ENCODE measurements around the gene MCF2L.
"Not testable (repeated sequence)": the region's sequence is repeated elsewhere in the genome, so short reads cannot be mapped to it uniquely, and the experiment has no call there.

Gene MCF2L

DNA sequence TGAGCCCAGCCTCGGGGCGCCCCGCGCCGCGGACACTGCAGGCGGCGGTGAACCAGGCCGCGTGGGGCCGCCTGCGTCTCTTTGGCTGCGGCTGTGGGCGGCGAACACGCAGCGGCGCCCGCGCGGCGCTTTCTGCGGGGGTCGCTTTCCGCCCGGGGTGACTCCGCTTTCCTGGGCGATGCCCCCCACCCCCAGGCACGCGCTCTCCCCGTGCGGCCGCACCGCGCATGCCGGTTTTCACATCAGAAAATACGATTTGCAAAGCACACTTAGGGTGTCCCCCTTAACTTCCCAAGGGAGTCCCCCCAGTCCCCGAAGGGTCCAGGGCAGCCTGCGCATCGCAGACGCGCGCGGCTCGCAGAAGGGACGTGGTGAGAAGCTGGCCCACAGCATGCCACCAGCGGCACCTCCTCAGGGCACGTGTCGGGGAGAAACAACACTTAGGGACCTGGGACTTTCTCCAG is 141.9 kb downstream of the MCF2L start:
- H3K4me2 ChIP-seq (ENCODE audit: low read length) = no peak overlapping the region
- H3K4me3 ChIP-seq (ENCODE audit: low read length) = no peak overlapping the region
- H3K9me3 ChIP-seq (ENCODE audit: insufficient read depth, low read length) = no peaks in the 10 kb centered on the region
- H3K79me2 ChIP-seq (ENCODE audit: low read length) = no peaks in the 10 kb centered on the region
- no peaks in the 10 kb centered on the region for H3K36me3 ChIP-seq (replicated peaks; ENCODE audit: low read depth, low read length)
- H4K20me1 ChIP-seq (ENCODE audit: insufficient read depth, low read length) = no peaks in the 10 kb centered on the region
- no peak overlapping the region for H2AFZ ChIP-seq (ENCODE audit: low read depth, low read length)
- no peak overlapping the region for H3K9ac ChIP-seq (ENCODE audit: low read length)
- 0 out of 2 replicates have a peak, but pooled peaks cover 4% of the 10 kb centered on the region for H3K27me3 ChIP-seq (ENCODE audit: low read depth, low read length)
- H3K4me1 ChIP-seq (ENCODE audit: low read length) = no peaks in the 10 kb centered on the region
- H3K27ac ChIP-seq (ENCODE audit: low read length) = no peak overlapping the region
- no peak for TF ChIP-seq CTCF (IDR thresholded peaks at IDR 0.05; ENCODE audit: low read depth, low read length)
- TF ChIP-seq EZH2phosphoT487 (IDR thresholded peaks at IDR 0.05; ENCODE audit: low read depth) = no peak

GRCh38 chr13:113111821-113112220 is 142.8 kb downstream of the MCF2L start:
- not testable (repeated sequence) for H3K27me3 ChIP-seq (ENCODE audit: low read depth, low read length); H3K4me1 ChIP-seq (ENCODE audit: low read length); H2AFZ ChIP-seq (ENCODE audit: low read depth, low read length); H3K27ac ChIP-seq (ENCODE audit: low read length); H3K79me2 ChIP-seq (ENCODE audit: low read length); H4K20me1 ChIP-seq (ENCODE audit: insufficient read depth, low read length); H3K9ac ChIP-seq (ENCODE audit: low read length); H3K9me3 ChIP-seq (ENCODE audit: insufficient read depth, low read length); H3K36me3 ChIP-seq (replicated peaks; ENCODE audit: low read depth, low read length); H3K4me2 ChIP-seq (ENCODE audit: low read length); H3K4me3 ChIP-seq (ENCODE audit: low read length)

- not testable (repeated sequence) for H3K79me2 ChIP-seq (ENCODE audit: low read length); H3K9me3 ChIP-seq (ENCODE audit: insufficient read depth, low read length); H3K4me1 ChIP-seq (ENCODE audit: low read length); H3K4me3 ChIP-seq (ENCODE audit: low read length); H3K36me3 ChIP-seq (replicated peaks; ENCODE audit: low read depth, low read length); H3K9ac ChIP-seq (ENCODE audit: low read length); H3K27me3 ChIP-seq (ENCODE audit: low read depth, low read length); H4K20me1 ChIP-seq (ENCODE audit: insufficient read depth, low read length); H2AFZ ChIP-seq (ENCODE audit: low read depth, low read length); H3K4me2 ChIP-seq (ENCODE audit: low read length); H3K27ac ChIP-seq (ENCODE audit: low read length)
These were observed 143.5 kb downstream of the MCF2L start for GRCh38 chr13:113112475-113112874.

DNA sequence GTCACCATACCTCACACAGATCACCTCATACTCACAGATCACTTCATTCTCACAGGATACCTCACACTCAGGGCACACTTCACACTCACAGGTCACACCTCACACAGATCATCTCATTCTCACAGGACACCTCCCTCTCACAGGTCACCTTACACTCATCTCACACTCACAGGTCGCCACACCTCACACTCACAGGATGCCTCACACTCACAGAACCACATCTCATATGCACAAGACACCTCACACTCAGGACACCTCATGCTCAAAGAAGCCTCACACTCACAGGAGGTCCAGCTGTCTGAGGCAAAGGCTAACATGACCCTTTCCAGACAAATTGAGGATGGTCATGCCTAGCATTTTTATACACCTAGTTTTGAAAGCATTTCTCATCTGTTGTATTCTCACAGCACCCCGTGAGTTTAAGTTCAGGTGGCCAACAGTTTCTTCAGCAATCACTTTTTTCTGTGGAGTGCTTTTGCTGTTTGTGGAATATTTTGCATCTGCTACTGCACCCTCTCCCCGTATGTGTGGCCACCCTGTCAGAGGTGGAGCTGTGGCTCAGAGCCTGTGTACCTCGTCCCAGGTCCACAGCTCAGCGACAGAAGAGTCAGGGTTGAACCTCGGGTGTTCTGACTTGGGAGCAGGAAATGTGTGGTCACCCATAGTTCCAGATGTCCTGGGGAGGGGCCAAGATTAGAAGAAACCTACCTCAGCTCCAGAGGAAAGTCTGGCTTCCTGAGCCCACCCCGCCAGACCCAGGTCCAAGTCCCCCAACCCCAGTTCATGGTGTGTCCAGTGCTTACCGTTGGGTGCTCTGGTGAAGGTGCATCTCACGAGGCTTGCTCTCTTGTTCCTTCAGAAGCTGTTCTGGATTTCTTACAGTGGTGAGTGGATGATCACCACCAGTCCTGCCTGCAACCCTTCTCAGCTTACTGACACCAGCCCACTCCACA is 144.2 kb downstream of the MCF2L start:
- H3K4me1 ChIP-seq (ENCODE audit: low read length) = no peaks in the 10 kb centered on the region
- no peaks in the 10 kb centered on the region for H3K9me3 ChIP-seq (ENCODE audit: insufficient read depth, low read length)
- no peaks in the 10 kb centered on the region for H3K79me2 ChIP-seq (ENCODE audit: low read length)
- no peak overlapping the region for H3K4me3 ChIP-seq (ENCODE audit: low read length)
- H3K4me2 ChIP-seq (ENCODE audit: low read length) = no peak overlapping the region
- H4K20me1 ChIP-seq (ENCODE audit: insufficient read depth, low read length) = no peaks in the 10 kb centered on the region
- H3K36me3 ChIP-seq (replicated peaks; ENCODE audit: low read depth, low read length) = no peaks in the 10 kb centered on the region
- no peak overlapping the region for H2AFZ ChIP-seq (ENCODE audit: low read depth, low read length)
- no peak overlapping the region for H3K9ac ChIP-seq (ENCODE audit: low read length)
- TF ChIP-seq CTCF (IDR thresholded peaks at IDR 0.05; ENCODE audit: low read depth, low read length) = no peak
- no peak for TF ChIP-seq EZH2phosphoT487 (IDR thresholded peaks at IDR 0.05; ENCODE audit: low read depth)
- H3K27me3 ChIP-seq (ENCODE audit: low read depth, low read length) = 0 out of 2 replicates have a peak, but pooled peaks cover 4% of the 10 kb centered on the region
- H3K27ac ChIP-seq (ENCODE audit: low read length) = no peak overlapping the region

DNA sequence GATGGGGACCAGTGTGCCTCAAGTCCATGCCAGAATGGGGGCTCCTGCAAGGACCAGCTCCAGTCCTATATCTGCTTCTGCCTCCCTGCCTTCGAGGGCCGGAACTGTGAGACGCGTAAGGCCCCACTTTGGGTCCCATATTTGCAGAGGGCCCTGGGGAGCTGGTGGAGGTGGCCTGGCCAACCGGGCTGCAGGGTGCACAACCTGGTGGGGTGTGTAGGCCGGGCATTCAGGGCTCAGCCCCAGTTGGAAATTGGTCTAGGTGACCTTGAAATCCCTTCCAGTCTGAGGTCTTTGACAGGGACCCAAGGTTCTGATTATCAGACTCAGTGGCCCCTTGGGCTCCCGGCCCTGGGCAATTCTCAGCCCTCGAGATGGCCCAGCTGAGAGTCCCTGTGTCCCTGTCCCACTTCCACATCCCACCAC is 144.8 kb downstream of the MCF2L start:
- H3K79me2 ChIP-seq (ENCODE audit: low read length) = no peaks in the 10 kb centered on the region
- H3K4me2 ChIP-seq (ENCODE audit: low read length) = no peak overlapping the region
- no peaks in the 10 kb centered on the region for H3K9me3 ChIP-seq (ENCODE audit: insufficient read depth, low read length)
- no peak overlapping the region for H3K27ac ChIP-seq (ENCODE audit: low read length)
- no peak overlapping the region for H2AFZ ChIP-seq (ENCODE audit: low read depth, low read length)
- H3K36me3 ChIP-seq (replicated peaks; ENCODE audit: low read depth, low read length) = no peaks in the 10 kb centered on the region
- H3K4me3 ChIP-seq (ENCODE audit: low read length) = no peak overlapping the region
- no peaks in the 10 kb centered on the region for H4K20me1 ChIP-seq (ENCODE audit: insufficient read depth, low read length)
- TF ChIP-seq EZH2phosphoT487 (IDR thresholded peaks at IDR 0.05; ENCODE audit: low read depth) = no peak
- TF ChIP-seq CTCF (IDR thresholded peaks at IDR 0.05; ENCODE audit: low read depth, low read length) = no peak
- H3K9ac ChIP-seq (ENCODE audit: low read length) = no peak overlapping the region
- 0 out of 2 replicates have a peak, but pooled peaks cover 4% of the 10 kb centered on the region for H3K27me3 ChIP-seq (ENCODE audit: low read depth, low read length)
- no peaks in the 10 kb centered on the region for H3K4me1 ChIP-seq (ENCODE audit: low read length)

All from OCI-LY3 (cell line).